Lower leg skin (tissue), 4 donors: ENCODE measurements around the gene BORCS5. TPM values are rescaled to one million over a fixed set of nuclear protein-coding genes. Genes with fewer than 3 reads are reported as not detected.

Source experiments
- DNase-seq, 2 donors: peaks; one replicate each; pipeline ENCODE4 v3.0.0-alpha.2; 2019; ENCODE audit warnings: low spot score in 2 of 2
- H3K4me3 ChIP-seq: fragments of 200-600 bp; sonication (generic); 2 replicates; pipeline ENCODE4 v1.5.1; 2017; ENCODE audit warnings: mild to moderate bottlenecking, low read depth; ENCODE audit not compliant: poor library complexity, severe bottlenecking
- CTCF ChIP-seq, 3 donors: fragments of 450-650 bp; IDR thresholded peaks; one replicate each; pipeline ENCODE4 v1.5.1; 2016; ENCODE audit warnings: antibody characterized with exemption in 3 of 3, mild to moderate bottlenecking in 3 of 3, moderate library complexity in 2 of 3
- POLR2A ChIP-seq, 2 donors: fragments of 450-650 bp; IDR thresholded peaks; one replicate each; pipeline ENCODE4 v1.6.1; 2016 to 2017; ENCODE audit warnings: antibody characterized with exemption in 2 of 2, mild to moderate bottlenecking in 1 of 2, moderate library complexity in 1 of 2
- WGBS, 2 donors: methylation state at CpG; one replicate each; pipeline ENCODE4 v1.1.5; 2018; 5-methylcytosine and 5-hydroxymethylcytosine counted together
- intact Hi-C: fragments of 100-400 bp; cut with DNase I; formaldehyde crosslinking; loops from one replicate; pipeline ENCODE4 v1.15.0; 2023; ENCODE audit warnings: low total_unique reads
- total RNA-seq, 4 donors: library from RNA; depleted of rRNA; stranded (reverse); fragments of >200 nt; gene quantifications; one replicate each; pipeline ENCODE4 v1.1.0, GENCODE V29; 2016

The BORCS5 gene
- total RNA-seq, 4 donors from 2014 or later, result 5.3 to 13.4 (median 10.1) TPM

- TF ChIP-seq POLR2A (IDR thresholded peaks at IDR 0.05), result no peak
- no peak for TF ChIP-seq CTCF (IDR thresholded peaks at IDR 0.05)
- 96 to 98% methylated on average over 2 of the region's 2 CpGs for WGBS, 2 donors
- H3K4me3 ChIP-seq, result no peak overlapping the region
- intact Hi-C loops, result no loop called here
- no peak for DNase-seq
These were observed 153.7 kb downstream of the BORCS5 start for GRCh38 chr12:12510551-12510950.

GRCh38 chr12:12511021-12511783, 154.3 kb downstream of the BORCS5 start:
- WGBS, 2 donors, result 62 to 65% methylated on average over 3 of the region's 3 CpGs
- intact Hi-C loops, result no loop called here
- H3K4me3 ChIP-seq, result no peak overlapping the region
- no peak for TF ChIP-seq POLR2A (IDR thresholded peaks at IDR 0.05)
- TF ChIP-seq CTCF (IDR thresholded peaks at IDR 0.05), result no peak
- DNase-seq, result no peak

GRCh38 chr12:12511895-12512711, 155.2 kb downstream of the BORCS5 start:
- 64 to 67% methylated on average over 5 of the region's 5 CpGs for WGBS, 2 donors
- no peak for DNase-seq
- intact Hi-C loops, result no loop called here
- H3K4me3 ChIP-seq, result no peak overlapping the region
- TF ChIP-seq CTCF (IDR thresholded peaks at IDR 0.05) (no peak), POLR2A (IDR thresholded peaks at IDR 0.05) (no peak)

GRCh38 chr12:12513416-12514006, 156.6 kb downstream of the BORCS5 start:
- DNase-seq, result no peak
- H3K4me3 ChIP-seq, result no peak overlapping the region
- intact Hi-C loops, result no loop called here
- TF ChIP-seq CTCF (IDR thresholded peaks at IDR 0.05) (no peak), POLR2A (IDR thresholded peaks at IDR 0.05) (no peak)
- WGBS, 2 donors, result 90 to 93% methylated on average over 3 of the region's 3 CpGs

GRCh38 chr12:12518464-12518845, 161.6 kb downstream of the BORCS5 start:
- intact Hi-C loops, result no loop called here
- H3K4me3 ChIP-seq, result no peak overlapping the region
- 97 to 98% methylated on average over 3 of the region's 3 CpGs for WGBS, 2 donors
- no peak for TF ChIP-seq CTCF (IDR thresholded peaks at IDR 0.05)
- no peak for DNase-seq
